B cell (primary cell): ENCODE results near the gene ARHGEF10L. TPM values are rescaled to one million over a fixed set of nuclear protein-coding genes. Genes with fewer than 3 reads are reported as not detected.

Source experiments
- ATAC-seq: fragments of 200-7000 bp; cut with Tn5 transposase; one replicate; pipeline ENCODE4 v1.10.0; 2021; ENCODE audit warnings: low read depth, mild to moderate bottlenecking, moderate number of reproducible peaks, moderate library complexity
- CTCF ChIA-PET: fragments of 350-600 bp; sonication (Branson Sonifier 250); formaldehyde crosslinking; loops from one replicate; lab custom pipeline; 2021; ENCODE audit warnings: antibody characterized with exemption, inconsistent platforms; lab: Charles Lee
- POLR2A ChIA-PET: fragments of 350-600 bp; sonication (Branson Sonifier 250); formaldehyde crosslinking; loops from one replicate; lab custom pipeline; 2021; ENCODE audit warnings: antibody characterized with exemption; lab: Charles Lee
- DNase-seq: peaks from one replicate; pipeline ENCODE4 v3.0.0; 2013
- H2AFZ ChIP-seq: 2 replicates; pipeline ENCODE4 v1.6.1; 2012; ENCODE audit warnings: mild to moderate bottlenecking, low read depth, low read length; ENCODE audit not compliant: insufficient read depth, poor library complexity, severe bottlenecking
- H3K27ac ChIP-seq, 2 donors: 1 replicate in 1 of 2; 2 replicates in 1 of 2; pipeline ENCODE4 v1.5.1; 2012 to 2013; ENCODE audit warnings: low read length in 2 of 2, mild to moderate bottlenecking in 2 of 2, moderate library complexity in 1 of 2
- H3K27me3 ChIP-seq, 4 experiments: fragments of 200-600 bp in 1 of 4; sonication (generic) in 1 of 4; replicated peaks in 1 of 4; 1 replicate in 2 of 4; 2 replicates in 2 of 4; pipeline versions ENCODE4 v1.6.1 to v1.7.0; 2013 to 2016; ENCODE audit warnings: low read length in 3 of 4, mild to moderate bottlenecking in 2 of 4, mixed read lengths in 1 of 4, moderate library complexity in 1 of 4; ENCODE audit not compliant: insufficient read depth in 4 of 4, control insufficient read depth in 3 of 4; ENCODE audit errors: control extremely low read depth in 1 of 4
- H3K36me3 ChIP-seq, 2 experiments: replicated peaks in 1 of 2; 1 replicate in 1 of 2; 2 replicates in 1 of 2; pipeline versions ENCODE4 v1.6.1 to v1.7.1; 2013; ENCODE audit warnings: low read length in 1 of 2; ENCODE audit not compliant: insufficient read depth in 2 of 2, control insufficient read depth in 1 of 2; ENCODE audit errors: control extremely low read depth in 1 of 2, extremely low read depth in 1 of 2
- H3K4me1 ChIP-seq, 2 donors: fragments of 200-600 bp in 1 of 2; sonication (generic) in 1 of 2; 1 replicate in 1 of 2; 2 replicates in 1 of 2; pipeline versions ENCODE4 v1.5.1 to v1.6.1; 2013 to 2017; ENCODE audit warnings: low read length in 2 of 2; ENCODE audit not compliant: control insufficient read depth in 2 of 2, insufficient read depth in 2 of 2
- H3K4me2 ChIP-seq: replicated peaks from 2 replicates; pipeline ENCODE3; 2012; ENCODE audit warnings: mild to moderate bottlenecking, low read depth, low read length; ENCODE audit not compliant: poor library complexity, severe bottlenecking
- H3K4me3 ChIP-seq, 5 experiments: fragments of 200-600 bp in 1 of 5; sonication (generic) in 1 of 5; 1 replicate in 3 of 5; 2 replicates in 2 of 5; pipeline versions ENCODE4 v1.5.1 to v1.7.0; 2011 to 2016; ENCODE audit warnings: low read length in 4 of 5, mild to moderate bottlenecking in 4 of 5, low read depth in 2 of 5, control low read depth in 1 of 5, moderate library complexity in 1 of 5; ENCODE audit not compliant: insufficient read depth in 1 of 5; ENCODE audit errors: control extremely low read depth in 1 of 5, extremely low read depth in 1 of 5
- H3K79me2 ChIP-seq: fragments of 200-600 bp; sonication (generic); one replicate; pipeline ENCODE4 v1.6.0; 2016; ENCODE audit warnings: low read length; ENCODE audit not compliant: control insufficient read depth, insufficient read depth
- H3K9ac ChIP-seq: fragments of 200-600 bp; sonication (generic); 2 replicates; pipeline ENCODE4 v1.6.1; 2017; ENCODE audit warnings: mild to moderate bottlenecking, low read length, moderate library complexity
- H3K9me3 ChIP-seq, 3 donors: one replicate each; pipeline versions ENCODE4 v1.6.1 to v1.7.1; 2013; ENCODE audit warnings: low read length in 2 of 3; ENCODE audit not compliant: control insufficient read depth in 2 of 3, insufficient read depth in 1 of 3; ENCODE audit errors: control extremely low read depth in 1 of 3
- H4K20me1 ChIP-seq: 2 replicates; pipeline ENCODE4 v1.6.0; 2012; ENCODE audit warnings: mild to moderate bottlenecking, low read length; ENCODE audit not compliant: insufficient read depth, control insufficient read depth, poor library complexity, severe bottlenecking
- H3K27ac Mint-ChIP-seq: one replicate; pipeline ENCODE4 v1.8.0; 2021; ENCODE audit warnings: mixed read lengths
- H3K27me3 Mint-ChIP-seq: one replicate; pipeline ENCODE4 v1.8.0; 2021; ENCODE audit warnings: mixed read lengths
- H3K4me1 Mint-ChIP-seq: one replicate; pipeline ENCODE4 v1.8.0; 2021; ENCODE audit warnings: mixed read lengths
- H3K4me3 Mint-ChIP-seq: one replicate; pipeline ENCODE4 v1.8.0; 2021; ENCODE audit warnings: mixed read lengths
- H3K9me3 Mint-ChIP-seq: one replicate; pipeline ENCODE4 v1.8.0; 2022; ENCODE audit warnings: mixed read lengths; ENCODE audit not compliant: insufficient read depth
- CTCF ChIP-seq: fragments of 200-600 bp; IDR thresholded peaks from one replicate; pipeline ENCODE4 v1.8.0; 2022; ENCODE audit warnings: antibody characterized with exemption, mild to moderate bottlenecking
- EZH2 ChIP-seq: IDR thresholded peaks from 2 replicates; pipeline ENCODE4 v1.6.1; 2012; ENCODE audit warnings: borderline replicate concordance, low read depth, mild to moderate bottlenecking, moderate library complexity, low read length; ENCODE audit not compliant: insufficient read depth, poor library complexity, severe bottlenecking
- WGBS: methylation state at CpG from one replicate; pipeline ENCODE4 v1.1.5; 2013; ENCODE audit warnings: missing lambda C conversion rate; ENCODE audit not compliant: insufficient coverage; 5-methylcytosine and 5-hydroxymethylcytosine counted together
- intact Hi-C: fragments of 100-400 bp; cut with micrococcal nuclease; formaldehyde crosslinking; loops from one replicate; pipeline ENCODE4 v1.10.0; 2022
- polyA plus RNA-seq: library from polyadenylated mRNA; depleted of rRNA; stranded (reverse); fragments of >200 nt; gene quantifications from 2 replicates; pipeline ENCODE4 v1.2.3, GENCODE V29; 2012
- total RNA-seq, 2 donors: library from RNA; stranded (reverse); fragments of 120-200 nt in 1 of 2; gene quantifications; 1 replicate in 1 of 2; 2 replicates in 1 of 2; pipeline versions ENCODE4 v1.2.3 to v1.2.4, GENCODE V29; 2013 to 2022

Gene ARHGEF10L
- total and polyA plus RNA-seq, 2 donors (not counting 1 experiment from before 2014, with no cell fraction given), result 2.0 to 4.9 TPM

- TF ChIP-seq CTCF, result no peak
- TF ChIP-seq EZH2, result no peak
- ATAC-seq (no peak), DNase-seq (no peak)
- Histone ChIP-seq H3K9me3 (no peaks in the 10 kb centered on the region), H3K27ac (no peak overlapping the region), H4K20me1 (no peaks in the 10 kb centered on the region), H3K9ac (no peak overlapping the region), H3K4me1 (no peaks in the 10 kb centered on the region), H2AFZ (no peak overlapping the region), H3K36me3 (no peaks in the 10 kb centered on the region), H3K4me3 (no peak overlapping the region), H3K4me2 (no peak overlapping the region), H3K79me2 (no peaks in the 10 kb centered on the region), H3K27me3 (peaks cover 0 to 3% (median 0%) of the 10 kb centered on the region in 4 experiments)
- H3K4me3 Mint-ChIP-seq, result no peak overlapping the region
- H3K27me3 Mint-ChIP-seq, result peaks cover 4% of the 10 kb centered on the region
- intact Hi-C loops, result no loop called here
- POLR2A ChIA-PET, result no interaction called here
- 89% methylated on average over 31 of the region's 32 CpGs for WGBS
- no peak overlapping the region for H3K27ac Mint-ChIP-seq
- H3K9me3 Mint-ChIP-seq, result no peaks in the 10 kb centered on the region
- H3K4me1 Mint-ChIP-seq, result no peaks in the 10 kb centered on the region
- CTCF ChIA-PET, result no interaction called here
Observed at GRCh38 chr1:17646444-17647280, 107.2 kb downstream of the ARHGEF10L start.

- Histone ChIP-seq H3K27ac (no peak overlapping the region), H3K9me3 (no peaks in the 10 kb centered on the region), H2AFZ (no peak overlapping the region), H3K4me1 (no peaks in the 10 kb centered on the region), H3K79me2 (no peaks in the 10 kb centered on the region), H3K27me3 (peaks cover 0 to 2% (median 0%) of the 10 kb centered on the region in 4 experiments), H3K36me3 (no peaks in the 10 kb centered on the region), H3K4me3 (no peak overlapping the region), H4K20me1 (no peaks in the 10 kb centered on the region), H3K4me2 (no peak overlapping the region), H3K9ac (no peak overlapping the region)
- TF ChIP-seq CTCF, result no peak
- no peaks in the 10 kb centered on the region for H3K4me1 Mint-ChIP-seq
- no peak overlapping the region for H3K27ac Mint-ChIP-seq
- intact Hi-C loops, result no loop called here
- H3K27me3 Mint-ChIP-seq, result no peaks in the 10 kb centered on the region
- POLR2A ChIA-PET, result no interaction called here
- H3K4me3 Mint-ChIP-seq, result no peak overlapping the region
- ATAC-seq (no peak), DNase-seq (no peak)
- WGBS, result 96% methylated on average over 16 of the region's 20 CpGs
- H3K9me3 Mint-ChIP-seq, result no peaks in the 10 kb centered on the region
- CTCF ChIA-PET, result interaction anchor here (1.6 kb wide), 1 partner anchor 13 kb away, joined by 6 read pairs; no protein-coding TSS in a partner anchor
Observed at GRCh38 chr1:17648457-17649145, 109.1 kb downstream of the ARHGEF10L start.
